ENCODE measurements around the gene NEGR1.

- TF ChIP-seq CTCF (IDR thresholded peaks at IDR 0.05 in 4 of 5, conservative IDR thresholded peaks at IDR 0.05 in 1 of 5) (no peak), POLR2A (IDR thresholded peaks at IDR 0.05) (no peak)
Measured at GRCh38 chr1:71861022-71861421, 421.3 kb downstream of the NEGR1 start.
